SH-SY5Y (cell line): Measurements from ENCODE around the gene SURF2.

Experiments used
- GATA2 ChIP-seq: IDR thresholded peaks from 2 replicates; pipeline ENCODE4 v1.6.1; 2011; ENCODE audit warnings: mild to moderate bottlenecking, low read depth, low read length
- GATA3 ChIP-seq: IDR thresholded peaks from 2 replicates; pipeline ENCODE4 v1.6.1; 2011; ENCODE audit warnings: low read depth, mild to moderate bottlenecking, low read length, moderate library complexity

DNA sequence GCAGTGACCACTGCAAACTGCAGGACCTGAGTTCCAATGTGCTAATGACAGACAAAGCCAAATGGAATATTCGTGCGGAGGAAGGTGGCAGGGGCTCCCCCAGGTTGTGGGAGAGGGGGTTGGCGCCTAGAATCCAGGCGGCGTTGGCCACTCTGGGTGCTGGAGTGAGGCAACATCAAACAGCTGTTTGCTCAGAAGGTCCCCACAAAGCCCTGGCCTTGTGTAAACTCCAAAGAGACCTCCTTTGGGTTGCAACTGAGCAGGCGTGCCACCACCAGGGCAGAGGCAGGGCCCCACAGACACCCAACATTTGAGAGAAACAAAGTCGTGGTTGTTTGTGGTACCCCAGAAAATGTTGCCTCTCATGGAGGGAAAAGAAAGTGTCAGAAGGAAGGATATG is 34.4 kb downstream of the SURF2 start:
- TF ChIP-seq GATA2 (no peak), GATA3 (no peak)
